Body of pancreas (tissue), 4 donors: ENCODE data around the gene QTRT2. TPM values are rescaled to one million over a fixed set of nuclear protein-coding genes. Genes with fewer than 3 reads are reported as not detected.

Experiments
- ATAC-seq: fragments of 150-250 bp; one replicate; pipeline ENCODE4 v1.9.1; 2016
- DNase-seq, 4 donors: peaks; one replicate each; pipeline ENCODE4 v3.0.0-alpha.2; 2019
- H3K27ac ChIP-seq, 4 donors: fragments of 200-600 bp; sonication (generic); 1 replicate in 3 of 4; 2 replicates in 1 of 4; pipeline versions ENCODE4 v1.5.1 to v1.6.1; 2016 to 2019; ENCODE audit warnings: mild to moderate bottlenecking in 1 of 4, mixed read lengths in 1 of 4, moderate library complexity in 1 of 4
- H3K27me3 ChIP-seq, 2 donors: fragments of 200-600 bp; sonication (generic); one replicate each; pipeline ENCODE4 v1.6.0; 2016; ENCODE audit warnings: mild to moderate bottlenecking in 1 of 2
- H3K36me3 ChIP-seq, 2 donors: fragments of 200-600 bp; sonication (generic); replicated peaks in 1 of 2; 2 replicates each; pipeline ENCODE4 v1.5.1; 2016; ENCODE audit warnings: low read depth in 2 of 2; ENCODE audit not compliant: insufficient read depth in 1 of 2
- H3K4me1 ChIP-seq: fragments of 200-600 bp; sonication (generic); one replicate; pipeline ENCODE4 v1.6.0; 2016
- H3K4me3 ChIP-seq, 2 donors: fragments of 200-600 bp; sonication (generic); 1 replicate in 1 of 2; 2 replicates in 1 of 2; pipeline ENCODE4 v1.5.1; 2016 to 2019
- H3K9me3 ChIP-seq, 3 donors: fragments of 200-600 bp; sonication (generic); 1 replicate in 2 of 3; 2 replicates in 1 of 3; pipeline ENCODE4 v1.5.1; 2016
- CTCF ChIP-seq, 7 experiments: fragments of 450-650 bp in 4 of 7; fragments of 200-600 bp in 3 of 7; sonication (generic) in 3 of 7; IDR thresholded peaks; one replicate each; pipeline ENCODE4 v1.5.1; 2016 to 2019; ENCODE audit warnings: antibody characterized with exemption in 7 of 7
- POLR2A ChIP-seq, 3 donors: fragments of 450-650 bp; IDR thresholded peaks; one replicate each; pipeline ENCODE4 v1.6.1; 2016; ENCODE audit warnings: antibody characterized with exemption in 3 of 3, mild to moderate bottlenecking in 2 of 3
- WGBS, 2 donors: methylation state at CpG; one replicate each; pipeline ENCODE4 v1.1.5; 2017; 5-methylcytosine and 5-hydroxymethylcytosine counted together
- intact Hi-C: fragments of 100-400 bp; cut with DNase I; formaldehyde crosslinking; loops from one replicate; pipeline ENCODE4 v1.15.1; 2023
- total RNA-seq, 2 donors: library from RNA; depleted of rRNA; stranded (reverse); fragments of >200 nt; gene quantifications; one replicate each; pipeline ENCODE4 v1.1.0, GENCODE V29; 2016

The QTRT2 gene
- total RNA-seq, 2 donors from 2014 or later: 10.6 to 15.8 TPM

GRCh38 chr3:114132500-114132899, 76.0 kb downstream of the QTRT2 start:
- 92 to 94% methylated on average over 3 of the region's 3 CpGs for WGBS, 2 donors
- Histone ChIP-seq H3K36me3 (no peaks in the 10 kb centered on the region), H3K27ac (no peak overlapping the region), H3K27me3 (no peaks in the 10 kb centered on the region), H3K4me1 (no peaks in the 10 kb centered on the region), H3K9me3 (no peaks in the 10 kb centered on the region), H3K4me3 (no peak overlapping the region)
- intact Hi-C loops: no loop called here
- no peak for ATAC-seq
- no peak for DNase-seq
- no peak for TF ChIP-seq CTCF (IDR thresholded peaks at IDR 0.05)
- no peak for TF ChIP-seq POLR2A (IDR thresholded peaks at IDR 0.05)

GRCh38 chr3:114133947-114134346, 77.4 kb downstream of the QTRT2 start:
- Histone ChIP-seq H3K4me3 (no peak overlapping the region), H3K9me3 (no peaks in the 10 kb centered on the region), H3K27ac (no peak overlapping the region), H3K4me1 (no peaks in the 10 kb centered on the region), H3K36me3 (no peaks in the 10 kb centered on the region), H3K27me3 (no peaks in the 10 kb centered on the region)
- TF ChIP-seq POLR2A (IDR thresholded peaks at IDR 0.05) (no peak), CTCF (IDR thresholded peaks at IDR 0.05) (no peak)
- ATAC-seq (no peak), DNase-seq (no peak)
- intact Hi-C loops: no loop called here
- 92 to 96% methylated on average over 3 of the region's 3 CpGs for WGBS, 2 donors

Other genes starting within 250 kb of the QTRT2 start
- 10 to 100 TPM; 18.5 to 27.0 TPM for gene GRAMD1C, start 217.9 kb upstream of the QTRT2 start, total RNA-seq
- gene ZDHHC23, start 108.7 kb upstream of the QTRT2 start, total RNA-seq: 1 to 10 TPM; 5.6 to 7.0 TPM
- gene CCDC191, start 211 bp upstream of the QTRT2 start, total RNA-seq: 10 to 100 TPM in 1 of 2 donors, 1 to 10 TPM in 1; 5.4 to 11.9 TPM
- not detected for gene DRD3, start 122.3 kb downstream of the QTRT2 start, total RNA-seq
- not detected for gene ZNF80, start 180.8 kb downstream of the QTRT2 start, total RNA-seq
- not detected for gene TIGIT, start 237.3 kb downstream of the QTRT2 start, total RNA-seq